Smooth muscle cell (in vitro differentiated cells): ENCODE data around the gene TNIP1. TPM values are rescaled to one million over a fixed set of nuclear protein-coding genes. Genes with fewer than 3 reads are reported as not detected.

Source experiments
- DNase-seq: peaks from one replicate; lab custom pipeline; 2025; ENCODE audit not compliant: unreplicated experiment; lab: John Stamatoyannopoulos, UW
- H2AFZ ChIP-seq: fragments of 200-600 bp; sonication (generic); 2 replicates; pipeline ENCODE4 v1.6.0; 2016; ENCODE audit warnings: antibody characterized with exemption, low read depth, mild to moderate bottlenecking
- H3F3A ChIP-seq: fragments of 200-600 bp; sonication (generic); 2 replicates; pipeline ENCODE4 v1.6.0; 2017; ENCODE audit warnings: antibody characterized with exemption, low read depth
- H3K27ac ChIP-seq: fragments of 200-600 bp; sonication (generic); 2 replicates; pipeline ENCODE4 v1.5.1; 2016; ENCODE audit warnings: low read depth, mild to moderate bottlenecking
- H3K27me3 ChIP-seq: fragments of 200-600 bp; sonication (generic); 2 replicates; pipeline ENCODE4 v1.6.1; 2016; ENCODE audit warnings: low read depth, mild to moderate bottlenecking
- H3K36me3 ChIP-seq: fragments of 200-600 bp; sonication (generic); 2 replicates; pipeline ENCODE4 v1.5.1; 2016; ENCODE audit warnings: low read depth
- H3K4me1 ChIP-seq: fragments of 200-600 bp; sonication (generic); 2 replicates; pipeline ENCODE4 v1.5.1; 2016; ENCODE audit warnings: low read depth
- H3K4me2 ChIP-seq: fragments of 200-600 bp; sonication (generic); 2 replicates; pipeline ENCODE4 v1.6.0; 2016; ENCODE audit warnings: mild to moderate bottlenecking
- H3K4me3 ChIP-seq: fragments of 200-600 bp; sonication (generic); 2 replicates; pipeline ENCODE4 v1.5.1; 2016; ENCODE audit warnings: mild to moderate bottlenecking
- H3K79me2 ChIP-seq: fragments of 200-600 bp; sonication (generic); 2 replicates; pipeline ENCODE4 v1.6.0; 2016; ENCODE audit warnings: low read depth, mild to moderate bottlenecking
- H3K9ac ChIP-seq: fragments of 200-600 bp; sonication (generic); 2 replicates; pipeline ENCODE4 v1.6.0; 2016; ENCODE audit warnings: low read depth
- H3K9me3 ChIP-seq: fragments of 200-600 bp; sonication (generic); replicated peaks from 2 replicates; pipeline ENCODE4 v1.5.1; 2016; ENCODE audit warnings: low read depth
- H4K20me1 ChIP-seq: fragments of 200-600 bp; sonication (generic); 2 replicates; pipeline ENCODE4 v1.6.0; 2016; ENCODE audit warnings: low read depth
- WGBS: methylation state at CpG from one replicate; pipeline ENCODE4 v1.1.7; 2016; ENCODE audit warnings: low lambda C conversion rate; 5-methylcytosine and 5-hydroxymethylcytosine counted together
- polyA plus RNA-seq: library from polyadenylated mRNA; unstranded; fragments of >200 nt; fragmentation: Nextera tagmentation; extraction: Ambion mirVana; gene quantifications from 2 replicates; pipeline ENCODE4 v1.2.1, GENCODE V29; 2016
- total RNA-seq: library from RNA; depleted of rRNA; stranded (reverse); fragments of >200 nt; gene quantifications from 2 replicates; pipeline ENCODE4 v1.2.3, GENCODE V29; 2014
- TF ChIP-seq, protein P1 (sequence below): fragments of 200-600 bp; sonication (generic); IDR thresholded peaks from 2 replicates; pipeline ENCODE4 v1.5.1; 2017; ENCODE audit warnings: borderline replicate concordance, mild to moderate bottlenecking, antibody characterized with exemption; ENCODE audit not compliant: insufficient read depth, poor library complexity, severe bottlenecking

Gene TNIP1, protein sequence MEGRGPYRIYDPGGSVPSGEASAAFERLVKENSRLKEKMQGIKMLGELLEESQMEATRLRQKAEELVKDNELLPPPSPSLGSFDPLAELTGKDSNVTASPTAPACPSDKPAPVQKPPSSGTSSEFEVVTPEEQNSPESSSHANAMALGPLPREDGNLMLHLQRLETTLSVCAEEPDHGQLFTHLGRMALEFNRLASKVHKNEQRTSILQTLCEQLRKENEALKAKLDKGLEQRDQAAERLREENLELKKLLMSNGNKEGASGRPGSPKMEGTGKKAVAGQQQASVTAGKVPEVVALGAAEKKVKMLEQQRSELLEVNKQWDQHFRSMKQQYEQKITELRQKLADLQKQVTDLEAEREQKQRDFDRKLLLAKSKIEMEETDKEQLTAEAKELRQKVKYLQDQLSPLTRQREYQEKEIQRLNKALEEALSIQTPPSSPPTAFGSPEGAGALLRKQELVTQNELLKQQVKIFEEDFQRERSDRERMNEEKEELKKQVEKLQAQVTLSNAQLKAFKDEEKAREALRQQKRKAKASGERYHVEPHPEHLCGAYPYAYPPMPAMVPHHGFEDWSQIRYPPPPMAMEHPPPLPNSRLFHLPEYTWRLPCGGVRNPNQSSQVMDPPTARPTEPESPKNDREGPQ
- 45.7 and 51.4 TPM in 2 replicates for total RNA-seq
- 64.4 and 73.7 TPM in 2 replicates for polyA plus RNA-seq

DNA sequence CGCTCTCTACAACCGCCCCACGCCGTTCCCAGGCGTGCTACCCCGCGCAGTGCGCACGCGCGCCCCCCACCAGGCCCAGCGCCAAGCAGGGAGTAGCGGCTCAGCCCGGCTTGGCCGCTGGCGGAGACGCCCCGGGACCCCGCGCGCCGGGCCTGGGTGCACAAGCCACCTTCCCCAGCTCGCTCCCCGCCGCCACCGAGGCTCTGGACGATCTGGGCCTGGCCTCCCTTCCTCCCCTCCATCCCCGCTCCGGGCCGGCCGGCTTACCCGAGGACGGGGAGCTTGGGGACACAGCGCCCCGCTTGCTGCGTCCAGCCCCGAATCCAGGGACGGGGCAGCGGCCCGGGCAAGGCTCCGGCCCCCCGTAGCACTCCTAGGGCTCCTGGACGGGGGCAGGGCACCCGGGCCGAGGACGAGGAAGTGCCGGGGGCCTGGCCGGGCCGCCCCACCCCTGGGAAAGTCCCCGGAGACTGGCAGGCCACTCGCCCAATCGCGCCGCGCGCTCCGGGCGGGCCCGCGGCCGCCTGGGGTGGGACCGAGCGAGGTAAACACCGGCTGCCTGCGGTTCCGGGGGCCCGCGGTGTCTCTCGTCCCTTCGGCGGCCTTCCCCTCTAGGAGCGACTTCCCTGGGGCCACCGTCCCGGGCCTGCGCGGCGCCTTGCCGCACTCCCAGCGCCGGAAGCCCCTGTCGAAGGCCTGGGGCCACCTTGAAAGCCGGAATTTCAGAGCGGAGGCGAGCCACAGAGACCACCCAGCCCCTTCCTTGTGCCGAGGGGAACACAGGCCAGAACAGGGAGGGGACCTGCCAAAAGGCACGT lies at the start of gene TNIP1:
TNIP1 (minus strand) TSS at position 422 of the 818 bp plus-strand sequence. CDS start 15,939 bp downstream, outside the sequence.
- under 1% methylated on average over 75 of the region's 86 CpGs for WGBS
- peaks cover 12% of the 10 kb centered on the region for H3K4me1 ChIP-seq
- DNase-seq, result peak; percentile 76
- TF ChIP-seq, protein P1, sequence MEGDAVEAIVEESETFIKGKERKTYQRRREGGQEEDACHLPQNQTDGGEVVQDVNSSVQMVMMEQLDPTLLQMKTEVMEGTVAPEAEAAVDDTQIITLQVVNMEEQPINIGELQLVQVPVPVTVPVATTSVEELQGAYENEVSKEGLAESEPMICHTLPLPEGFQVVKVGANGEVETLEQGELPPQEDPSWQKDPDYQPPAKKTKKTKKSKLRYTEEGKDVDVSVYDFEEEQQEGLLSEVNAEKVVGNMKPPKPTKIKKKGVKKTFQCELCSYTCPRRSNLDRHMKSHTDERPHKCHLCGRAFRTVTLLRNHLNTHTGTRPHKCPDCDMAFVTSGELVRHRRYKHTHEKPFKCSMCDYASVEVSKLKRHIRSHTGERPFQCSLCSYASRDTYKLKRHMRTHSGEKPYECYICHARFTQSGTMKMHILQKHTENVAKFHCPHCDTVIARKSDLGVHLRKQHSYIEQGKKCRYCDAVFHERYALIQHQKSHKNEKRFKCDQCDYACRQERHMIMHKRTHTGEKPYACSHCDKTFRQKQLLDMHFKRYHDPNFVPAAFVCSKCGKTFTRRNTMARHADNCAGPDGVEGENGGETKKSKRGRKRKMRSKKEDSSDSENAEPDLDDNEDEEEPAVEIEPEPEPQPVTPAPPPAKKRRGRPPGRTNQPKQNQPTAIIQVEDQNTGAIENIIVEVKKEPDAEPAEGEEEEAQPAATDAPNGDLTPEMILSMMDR, result no peak
- no peaks in the 10 kb centered on the region for H3K9me3 ChIP-seq
- H3K79me2 ChIP-seq, result peaks cover 46% of the 10 kb centered on the region
- H2AFZ ChIP-seq, result no peak within 1 kb of the TSS
- H3K4me2 ChIP-seq, result peak within 1 kb of the TSS; percentile 89
- H3K27me3 ChIP-seq, result no peaks in the 10 kb centered on the region
- H3K27ac ChIP-seq, result peak within 1 kb of the TSS; percentile 100
- H3K4me3 ChIP-seq, result peak within 1 kb of the TSS; percentile 96
- H3K36me3 ChIP-seq, result no peaks in the 10 kb centered on the region
- H4K20me1 ChIP-seq, result peaks cover 44% of the 10 kb centered on the region
- H3K9ac ChIP-seq, result peak within 1 kb of the TSS; percentile 99
- H3F3A ChIP-seq, result peaks cover 9% of the 10 kb centered on the region

GRCh38 chr5:151130235-151130921 lies 49.5 kb upstream of the TNIP1 start:
- Histone ChIP-seq H3K4me3 (no peak overlapping the region), H2AFZ (no peak overlapping the region), H3K9me3 (no peaks in the 10 kb centered on the region), H3K9ac (no peak overlapping the region), H3K4me1 (no peaks in the 10 kb centered on the region), H3K36me3 (peaks cover 26% of the 10 kb centered on the region), H3F3A (no peaks in the 10 kb centered on the region), H4K20me1 (peaks cover 44% of the 10 kb centered on the region), H3K4me2 (no peak overlapping the region), H3K27ac (no peak overlapping the region), H3K79me2 (no peaks in the 10 kb centered on the region), H3K27me3 (no peaks in the 10 kb centered on the region)
- WGBS, result 98% methylated on average over 8 of the region's 8 CpGs
- no peak for DNase-seq
- TF ChIP-seq, protein P1, result no peak

- no peak overlapping the region for H3K9ac ChIP-seq
- H2AFZ ChIP-seq, result no peak overlapping the region
- WGBS, result 94% methylated on average over 4 of the region's 4 CpGs
- no peaks in the 10 kb centered on the region for H3K4me1 ChIP-seq
- peaks cover 48% of the 10 kb centered on the region for H4K20me1 ChIP-seq
- H3K36me3 ChIP-seq, result peaks cover 23% of the 10 kb centered on the region
- no peak overlapping the region for H3K27ac ChIP-seq
- no peaks in the 10 kb centered on the region for H3K9me3 ChIP-seq
- H3K4me2 ChIP-seq, result no peak overlapping the region
- H3K27me3 ChIP-seq, result no peaks in the 10 kb centered on the region
- no peak overlapping the region for H3K4me3 ChIP-seq
- no peaks in the 10 kb centered on the region for H3K79me2 ChIP-seq
- DNase-seq, result no peak
- TF ChIP-seq, protein P1, result no peak
- no peaks in the 10 kb centered on the region for H3F3A ChIP-seq
Observed at GRCh38 chr5:151128817-151129216, 48.0 kb upstream of the TNIP1 start.
